GM19468 (cell line): ENCODE results near the gene PROB1.
"Not testable (repeated sequence)": the region's sequence is repeated elsewhere in the genome, so short reads cannot be mapped to it uniquely, and the experiment has no call there.

Experiments used
- ATAC-seq: cut with Tn5 transposase; IDR thresholded peaks from one replicate; pipeline ENCODE4 v1.9.1; 2021; ENCODE audit warnings: mild to moderate bottlenecking, moderate library complexity, moderate number of reproducible peaks; ENCODE audit not compliant: unreplicated experiment; ENCODE audit errors: extremely low read depth

Gene PROB1

DNA sequence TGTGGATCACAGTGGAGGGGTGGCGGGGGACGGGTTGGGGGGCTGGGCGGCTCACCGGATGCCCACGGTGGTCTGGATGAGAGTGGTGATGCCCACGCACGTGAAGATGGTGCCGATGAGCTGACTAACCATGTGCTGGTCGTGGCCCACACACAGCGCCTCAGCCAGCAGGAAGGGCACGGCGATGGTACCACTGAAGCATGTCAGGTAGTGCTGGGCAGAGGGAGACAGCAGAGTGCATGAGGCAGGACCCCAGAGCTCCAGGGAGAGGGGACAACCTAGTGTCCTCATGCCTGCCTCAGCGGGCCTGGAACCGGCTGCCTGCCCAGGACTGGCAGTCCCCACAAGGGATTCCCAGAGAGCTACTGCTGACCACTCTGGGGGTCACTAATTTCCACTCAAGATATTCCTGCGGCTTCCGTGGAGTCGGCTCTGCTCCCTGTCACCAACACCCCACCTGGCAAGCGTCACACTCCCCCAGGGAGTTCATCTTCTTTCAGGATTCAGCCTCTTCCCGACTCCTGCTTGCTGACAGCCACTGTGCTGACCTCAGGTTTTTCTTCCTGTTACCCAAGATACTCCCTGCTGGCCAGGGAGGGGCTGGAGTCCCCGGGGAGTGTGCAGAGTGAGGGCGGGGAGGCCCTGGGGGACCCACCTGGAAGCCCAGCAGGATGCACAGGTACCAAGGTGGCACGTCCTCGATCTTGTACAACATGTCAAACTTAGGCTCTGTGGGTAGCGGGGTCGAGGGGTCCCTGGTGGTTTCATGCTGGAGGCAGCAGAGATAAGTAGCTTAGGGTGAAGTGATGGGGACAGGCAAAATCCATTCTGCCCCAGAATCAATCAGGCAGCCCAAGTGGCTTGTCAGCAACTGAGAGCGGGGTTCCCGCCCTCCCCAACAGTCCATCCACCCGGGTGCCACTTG is 12.8 kb downstream of the PROB1 start:
- no peak for ATAC-seq

DNA sequence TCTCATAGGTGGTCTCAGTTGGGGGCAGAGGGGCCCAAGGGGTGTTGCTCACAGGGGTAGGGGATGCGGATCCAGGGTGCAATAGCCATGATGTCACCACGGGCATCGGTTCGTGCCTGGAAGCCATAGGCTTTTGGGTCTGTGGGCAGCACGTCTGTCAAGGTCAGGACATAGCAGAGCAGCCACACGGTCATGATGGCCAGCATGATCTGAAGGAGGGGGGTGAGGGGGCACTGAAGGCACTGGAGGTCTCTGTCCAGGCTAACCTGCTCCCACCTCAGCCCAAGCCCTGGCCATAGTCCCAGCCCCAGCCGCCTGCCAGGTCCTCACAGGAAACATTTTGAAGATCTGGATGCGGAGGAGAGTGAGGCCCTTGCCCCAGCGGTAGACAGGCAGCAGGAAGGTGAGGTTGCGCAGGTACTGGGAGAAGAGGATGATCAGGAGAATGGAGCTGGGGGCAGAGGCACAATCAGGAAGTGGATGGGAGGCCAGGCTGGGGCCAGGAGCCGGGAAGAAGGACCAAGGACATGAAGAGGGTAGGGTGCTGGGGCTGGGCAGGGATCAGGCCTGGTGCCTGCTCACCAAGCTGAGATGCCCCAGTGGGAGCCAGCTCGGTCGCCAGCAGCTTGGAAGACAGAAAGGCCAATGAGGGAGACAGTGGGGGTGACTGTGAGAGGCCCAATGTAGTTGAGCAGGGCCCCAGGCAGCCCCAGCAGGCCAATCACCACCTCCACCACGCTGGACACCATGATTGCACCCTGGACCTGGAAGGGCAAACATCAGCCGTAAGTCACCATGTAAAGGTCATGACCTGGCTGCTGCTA is 15.1 kb downstream of the PROB1 start:
- ATAC-seq: no peak

- no peak for ATAC-seq
Measured at GRCh38 chr5:139378941-139379361, 16.0 kb downstream of the PROB1 start.

- no peak for ATAC-seq
Measured at GRCh38 chr5:139378101-139378825, 16.6 kb downstream of the PROB1 start.

GRCh38 chr5:139377226-139377625 is 17.7 kb downstream of the PROB1 start:
- ATAC-seq: no peak

GRCh38 chr5:139376364-139376763 is 18.5 kb downstream of the PROB1 start:
- no peak for ATAC-seq

GRCh38 chr5:139374909-139375308 is 20.0 kb downstream of the PROB1 start:
- no peak for ATAC-seq

DNA sequence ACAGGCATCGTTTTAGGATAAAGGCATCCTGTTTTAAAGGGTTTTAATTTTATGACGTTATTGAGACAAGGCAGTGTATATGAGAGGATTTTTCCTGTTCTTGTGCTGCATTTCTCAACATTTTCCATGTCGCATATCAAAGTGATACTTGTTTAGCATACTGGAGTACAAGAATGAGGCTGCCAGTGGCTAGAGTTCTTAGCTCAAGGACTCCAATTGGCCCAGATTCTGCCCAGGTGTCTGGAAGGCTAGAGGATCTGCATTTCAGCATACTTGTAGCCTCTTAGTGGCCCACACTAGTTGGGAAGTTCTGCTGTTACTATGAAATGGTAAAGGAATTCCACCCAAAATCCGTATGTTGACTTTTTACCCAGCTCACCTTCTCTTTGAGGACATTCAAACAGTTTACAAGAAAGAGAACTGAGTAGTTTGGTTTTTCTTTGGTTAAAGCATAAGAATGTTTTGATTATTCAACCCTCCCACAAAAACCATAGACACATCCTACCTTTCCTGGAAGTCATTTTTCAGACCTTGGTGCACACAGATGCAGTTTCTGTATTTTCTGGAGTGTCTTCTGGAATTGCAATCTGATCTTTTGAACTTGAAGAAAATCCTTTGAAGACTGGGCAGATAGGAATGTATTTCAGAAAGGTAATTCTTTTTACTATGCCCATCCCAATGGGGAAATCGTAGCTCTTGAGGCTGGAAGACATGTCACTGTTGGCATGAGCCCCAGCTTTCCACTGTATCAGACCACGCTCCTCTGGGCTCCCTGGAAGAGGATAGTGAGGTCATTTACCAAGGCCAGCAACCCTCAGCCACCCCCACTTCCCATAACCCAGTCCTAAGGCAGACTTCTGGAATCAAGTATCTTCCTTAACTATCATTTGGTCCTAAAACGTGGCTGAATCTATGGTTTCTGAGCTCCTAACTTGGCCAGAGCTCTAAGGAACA is 23.1 kb downstream of the PROB1 start:
- ATAC-seq: no peak

DNA sequence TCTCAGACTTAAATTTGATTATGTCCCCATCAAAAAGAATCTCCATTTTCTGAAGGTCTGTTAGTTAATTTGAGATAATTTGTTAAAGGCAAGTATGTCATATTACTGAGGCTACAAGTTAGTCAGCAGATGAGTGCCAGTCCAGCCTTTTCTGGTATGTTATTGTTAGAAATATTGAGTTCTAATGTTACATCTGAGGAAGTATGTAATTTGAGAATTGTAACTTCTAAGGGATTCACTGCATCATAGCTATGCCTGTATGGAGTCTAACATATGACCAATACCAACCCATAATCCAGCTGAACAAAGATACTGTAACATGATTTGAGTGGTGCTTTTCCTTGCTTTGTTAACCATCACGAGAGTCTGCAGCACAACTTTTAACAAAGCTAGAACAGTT is 25.7 kb downstream of the PROB1 start:
- ATAC-seq: no peak

GRCh38 chr5:139368613-139369012 is 26.3 kb downstream of the PROB1 start:
- ATAC-seq: no peak

GRCh38 chr5:139364466-139364865 is 30.4 kb downstream of the PROB1 start:
- no peak for ATAC-seq

- ATAC-seq: no peak
Measured at GRCh38 chr5:139363937-139364336, 31.0 kb downstream of the PROB1 start.

- ATAC-seq: no peak
Measured at GRCh38 chr5:139361835-139362429, 33.0 kb downstream of the PROB1 start.

GRCh38 chr5:139360384-139360783 is 34.5 kb downstream of the PROB1 start:
- no peak for ATAC-seq

GRCh38 chr5:139358064-139358463 is 36.8 kb downstream of the PROB1 start:
- no peak for ATAC-seq

DNA sequence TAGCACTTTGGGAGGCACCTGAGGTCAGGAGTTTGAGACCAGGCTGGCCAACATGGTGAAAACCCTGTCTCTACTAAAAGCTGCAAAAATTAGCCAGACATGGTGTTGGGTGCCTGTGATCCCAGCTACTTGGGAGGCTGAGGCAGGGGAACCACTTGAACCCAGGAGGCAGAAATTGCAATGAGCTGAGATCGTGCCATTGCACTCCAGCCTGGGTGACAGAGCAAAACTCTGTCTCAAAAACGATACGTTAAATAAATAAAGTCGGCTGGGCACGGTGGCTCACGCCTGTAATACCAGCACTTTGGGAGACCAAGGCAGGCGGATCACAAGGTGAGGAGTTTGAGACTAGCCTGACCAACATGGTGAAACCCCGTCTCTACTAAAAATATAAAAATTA is 39.0 kb downstream of the PROB1 start:
- not testable (repeated sequence) for ATAC-seq

DNA sequence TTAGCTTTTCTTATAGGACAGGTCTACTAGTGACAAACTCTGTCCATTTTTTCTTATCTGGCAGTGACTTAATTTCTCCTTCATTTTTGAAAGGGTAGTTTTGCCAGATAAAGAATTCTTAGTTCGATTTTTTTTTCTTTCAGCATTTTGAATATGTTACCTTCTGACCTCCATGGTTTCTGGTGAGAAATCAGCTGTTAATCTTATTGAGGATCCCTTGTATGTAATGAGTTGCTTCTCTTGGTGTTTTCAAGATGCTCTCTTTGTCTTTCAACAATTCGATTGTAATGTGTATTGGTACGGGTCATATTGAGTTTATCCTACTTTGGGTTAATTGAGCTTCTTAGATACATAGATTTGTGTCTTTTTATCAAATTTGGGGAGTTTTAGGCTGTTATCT is 40.7 kb downstream of the PROB1 start:
- ATAC-seq: no peak

- ATAC-seq: not testable (repeated sequence)
Measured at GRCh38 chr5:139347863-139348262, 47.0 kb downstream of the PROB1 start.

- ATAC-seq: not testable (repeated sequence)
Measured at GRCh38 chr5:139345442-139345841, 49.5 kb downstream of the PROB1 start.
